HG02623 (cell line): Measurements from ENCODE around the gene WDR5B.
"Not testable (repeated sequence)": the region's sequence is repeated elsewhere in the genome, so short reads cannot be mapped to it uniquely, and the experiment has no call there.

Experiments used
- ATAC-seq: cut with Tn5 transposase; IDR thresholded peaks from one replicate; pipeline ENCODE4 v1.9.1; 2021; ENCODE audit warnings: moderate library complexity; ENCODE audit not compliant: unreplicated experiment

The WDR5B gene

GRCh38 chr3:122415762-122416654 is at the start of gene WDR5B:
Gene WDR5B (minus strand): TSS chr3:122416062. CDS start chr3:122415528, 534 bp downstream.
- ATAC-seq, result peak; percentile 80

- no peak for ATAC-seq
Observed at GRCh38 chr3:122464659-122465058, 48.8 kb upstream of the WDR5B start.

GRCh38 chr3:122462406-122462805 is 46.5 kb upstream of the WDR5B start:
- ATAC-seq, result no peak

- no peak for ATAC-seq
Observed at GRCh38 chr3:122461806-122462205, 45.9 kb upstream of the WDR5B start.

- no peak for ATAC-seq
Observed at GRCh38 chr3:122458992-122459391, 43.1 kb upstream of the WDR5B start.

GRCh38 chr3:122457706-122458105 is 41.8 kb upstream of the WDR5B start:
- ATAC-seq, result no peak

GRCh38 chr3:122456074-122456473 is 40.2 kb upstream of the WDR5B start:
- no peak for ATAC-seq

- ATAC-seq, result no peak
Observed at GRCh38 chr3:122451371-122451770, 35.5 kb upstream of the WDR5B start.

- ATAC-seq, result not testable (repeated sequence)
Observed at GRCh38 chr3:122448218-122448617, 32.4 kb upstream of the WDR5B start.

- ATAC-seq, result not testable (repeated sequence)
Observed at GRCh38 chr3:122444491-122444887, 28.6 kb upstream of the WDR5B start.

- ATAC-seq, result not testable (repeated sequence)
Observed at GRCh38 chr3:122443762-122444490, 28.1 kb upstream of the WDR5B start.

- no peak for ATAC-seq
Observed at GRCh38 chr3:122443090-122443489, 27.2 kb upstream of the WDR5B start.

- no peak for ATAC-seq
Observed at GRCh38 chr3:122435950-122436349, 20.1 kb upstream of the WDR5B start.

GRCh38 chr3:122430371-122430770 is 14.5 kb upstream of the WDR5B start:
- ATAC-seq, result no peak

GRCh38 chr3:122427857-122428471 is 12.1 kb upstream of the WDR5B start:
- ATAC-seq, result no peak

- ATAC-seq, result no peak
Observed at GRCh38 chr3:122421836-122422235, 6.0 kb upstream of the WDR5B start.

- no peak for ATAC-seq
Observed at GRCh38 chr3:122421101-122421500, 5.2 kb upstream of the WDR5B start.

- no peak for ATAC-seq
Observed at GRCh38 chr3:122416966-122417365, 1.1 kb upstream of the WDR5B start.

- ATAC-seq, result peak; percentile 40
Observed at GRCh38 chr3:122415104-122415744, 638 bp downstream of the WDR5B start.

GRCh38 chr3:122414391-122414790 is 1.5 kb downstream of the WDR5B start:
- ATAC-seq, result no peak

GRCh38 chr3:122410639-122411038 is 5.2 kb downstream of the WDR5B start:
- ATAC-seq, result no peak
